Measurements from ENCODE around the gene PNPLA1.

The PNPLA1 gene

DNA sequence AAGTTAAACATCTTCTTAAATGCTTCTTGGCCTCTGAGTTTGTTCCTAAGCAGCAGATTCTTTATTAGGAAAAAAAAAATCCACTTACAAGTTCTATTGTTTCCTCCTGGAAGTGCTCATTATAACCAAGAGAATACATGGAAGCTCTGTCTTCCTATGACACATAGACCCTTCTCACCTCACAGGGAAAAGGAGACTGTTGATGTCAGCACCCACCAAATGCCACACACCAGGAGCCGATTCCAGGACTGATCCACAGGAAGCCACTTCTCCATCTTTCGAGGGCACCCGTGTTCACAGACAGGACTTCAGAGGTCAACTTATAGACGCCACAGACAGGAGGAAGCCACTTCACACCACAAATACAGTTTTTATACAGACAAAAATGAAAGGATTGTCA is 80.2 kb downstream of the PNPLA1 start:
- no peak overlapping the region for H3K4me3 ChIP-seq (ENCODE audit: low read depth, low read length)
- DNase-seq (ENCODE audit: low read depth) = no peak

DNA sequence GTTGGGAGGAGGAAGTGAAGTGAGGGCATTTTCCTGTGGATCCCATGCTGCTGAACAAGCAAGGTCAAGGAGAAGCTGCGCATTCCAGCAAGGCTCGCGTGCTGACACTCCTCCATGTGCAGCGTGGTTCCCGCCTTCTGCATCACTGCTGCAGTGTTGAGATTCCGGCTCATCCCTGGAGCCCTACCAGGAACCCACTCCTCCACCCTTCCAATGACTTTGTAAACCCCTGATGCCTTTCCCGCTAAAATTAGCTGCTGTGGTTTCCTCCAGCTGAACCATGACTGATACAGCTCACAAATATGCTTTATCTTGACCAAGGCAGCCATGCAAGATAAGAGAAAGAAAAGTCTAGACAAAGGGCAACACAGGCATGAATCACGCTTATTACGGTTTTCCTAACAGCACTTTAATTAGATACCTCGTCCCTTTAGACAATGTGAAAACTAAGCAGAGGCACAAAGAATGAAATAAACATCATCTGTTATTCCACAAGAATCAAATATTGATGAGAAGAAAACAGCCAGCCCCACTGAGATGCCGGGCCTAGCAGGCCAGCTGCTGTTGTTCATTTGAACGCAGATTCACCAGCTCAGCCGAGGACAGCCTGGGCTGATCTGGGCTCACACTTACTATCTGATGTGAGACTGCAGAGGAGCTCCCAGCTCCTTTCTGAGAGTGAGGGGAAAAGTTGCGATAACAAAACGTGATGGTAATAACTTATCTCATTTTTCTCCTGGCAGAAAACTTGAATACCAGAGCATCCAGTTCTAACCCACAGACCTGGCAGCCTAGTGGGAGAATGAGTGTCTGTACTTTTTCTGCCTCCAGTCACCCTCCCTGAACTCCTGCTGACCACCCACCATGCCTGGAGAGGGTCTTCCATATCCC is 81.1 kb downstream of the PNPLA1 start:
- no peak overlapping the region for H3K4me3 ChIP-seq (ENCODE audit: low read depth, low read length)
- no peak for DNase-seq (ENCODE audit: low read depth)

DNA sequence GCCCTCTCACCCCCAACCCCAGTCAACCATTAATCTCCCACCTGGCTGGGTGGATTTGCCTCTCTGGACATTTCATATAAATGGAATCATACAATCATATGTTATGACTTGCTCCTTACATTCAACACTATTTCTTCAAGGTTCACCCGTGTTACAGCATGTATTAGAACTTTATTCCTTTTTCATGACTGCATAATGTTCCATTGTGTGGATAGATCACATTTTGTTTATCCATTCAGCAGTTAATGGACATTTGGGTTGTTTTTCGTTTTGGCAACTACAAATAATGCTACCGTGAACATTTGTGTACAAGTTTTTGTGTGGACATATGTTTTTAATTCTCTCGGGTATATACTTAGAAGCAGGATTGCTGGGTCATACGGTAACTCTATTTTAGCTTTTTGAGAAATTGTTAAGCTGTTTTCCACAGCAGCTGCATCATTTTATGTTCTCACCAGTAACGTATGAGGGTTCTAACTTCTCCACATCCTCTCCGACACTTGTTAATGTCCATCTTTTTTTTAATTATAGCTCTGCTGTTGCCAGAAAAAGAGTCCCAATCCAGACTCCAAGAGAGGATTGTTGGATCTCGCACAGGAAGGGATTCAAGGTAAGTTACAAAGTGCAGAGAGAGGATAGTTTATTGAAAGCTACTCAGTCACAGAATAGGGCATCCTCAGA is 82.8 kb downstream of the PNPLA1 start:
- no peak for DNase-seq (ENCODE audit: low read depth)
- no peak overlapping the region for H3K4me3 ChIP-seq (ENCODE audit: low read depth, low read length)

- no peak for DNase-seq (ENCODE audit: low read depth)
- H3K4me3 ChIP-seq (ENCODE audit: low read depth, low read length) = no peak overlapping the region
Observed at GRCh38 chr6:36353411-36353915, 83.6 kb downstream of the PNPLA1 start.

DNA sequence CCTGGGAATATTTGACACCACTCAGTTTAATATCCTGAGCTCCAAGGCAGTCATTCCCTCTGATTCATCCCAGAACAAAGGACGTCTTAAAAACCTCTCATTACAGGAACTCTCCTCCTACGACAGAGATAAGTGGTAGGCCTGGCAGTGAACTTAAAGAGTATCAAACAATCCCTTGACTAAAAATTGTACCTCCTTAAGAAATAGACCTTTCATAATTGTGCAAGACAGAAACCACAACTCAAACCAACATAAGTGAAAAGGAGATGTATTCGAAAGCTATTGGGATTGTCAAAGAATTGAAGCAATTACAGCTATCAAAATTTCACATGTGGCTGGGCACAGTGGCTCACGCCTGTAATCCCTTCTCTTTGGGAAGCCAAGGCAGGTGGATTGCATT is 86.0 kb downstream of the PNPLA1 start:
- H3K4me3 ChIP-seq (ENCODE audit: low read depth, low read length) = no peak overlapping the region
- no peak for DNase-seq (ENCODE audit: low read depth)

- DNase-seq (ENCODE audit: low read depth) = no peak
- H3K4me3 ChIP-seq (ENCODE audit: low read depth, low read length) = no peak overlapping the region
Observed at GRCh38 chr6:36357872-36358225, 88.0 kb downstream of the PNPLA1 start.
